ENCODE results near the gene MAPK4.

DNA sequence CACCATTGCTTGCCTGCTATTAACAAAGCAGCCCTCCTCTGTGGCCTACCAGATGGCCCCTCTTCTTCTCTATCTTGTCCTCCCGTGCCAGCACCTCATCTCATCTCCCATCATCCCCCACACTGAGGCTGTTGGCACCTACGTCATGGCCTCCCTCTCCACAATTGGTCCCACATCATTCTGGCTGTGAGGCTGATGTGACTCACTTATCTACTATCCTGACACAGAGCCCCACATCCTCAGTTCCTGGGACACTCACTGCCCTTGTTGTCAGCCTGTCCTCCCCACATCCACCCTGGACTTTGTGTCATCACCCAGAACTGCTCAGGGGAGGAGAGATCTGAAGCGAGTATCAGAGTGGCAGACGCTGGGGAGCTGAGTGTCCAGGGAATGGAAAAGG is 157.0 kb downstream of the MAPK4 start:
- TF ChIP-seq, protein P1, sequence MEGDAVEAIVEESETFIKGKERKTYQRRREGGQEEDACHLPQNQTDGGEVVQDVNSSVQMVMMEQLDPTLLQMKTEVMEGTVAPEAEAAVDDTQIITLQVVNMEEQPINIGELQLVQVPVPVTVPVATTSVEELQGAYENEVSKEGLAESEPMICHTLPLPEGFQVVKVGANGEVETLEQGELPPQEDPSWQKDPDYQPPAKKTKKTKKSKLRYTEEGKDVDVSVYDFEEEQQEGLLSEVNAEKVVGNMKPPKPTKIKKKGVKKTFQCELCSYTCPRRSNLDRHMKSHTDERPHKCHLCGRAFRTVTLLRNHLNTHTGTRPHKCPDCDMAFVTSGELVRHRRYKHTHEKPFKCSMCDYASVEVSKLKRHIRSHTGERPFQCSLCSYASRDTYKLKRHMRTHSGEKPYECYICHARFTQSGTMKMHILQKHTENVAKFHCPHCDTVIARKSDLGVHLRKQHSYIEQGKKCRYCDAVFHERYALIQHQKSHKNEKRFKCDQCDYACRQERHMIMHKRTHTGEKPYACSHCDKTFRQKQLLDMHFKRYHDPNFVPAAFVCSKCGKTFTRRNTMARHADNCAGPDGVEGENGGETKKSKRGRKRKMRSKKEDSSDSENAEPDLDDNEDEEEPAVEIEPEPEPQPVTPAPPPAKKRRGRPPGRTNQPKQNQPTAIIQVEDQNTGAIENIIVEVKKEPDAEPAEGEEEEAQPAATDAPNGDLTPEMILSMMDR (IDR thresholded peaks at IDR 0.05; ENCODE audit: low read length), result no peak
- no peak for TF ChIP-seq EZH2 (IDR thresholded peaks at IDR 0.05; ENCODE audit: borderline replicate concordance, low read length)
